HFFc6 (cell line): ENCODE data around the gene PGM5. TPM values are rescaled to one million over a fixed set of nuclear protein-coding genes. Genes with fewer than 3 reads are reported as not detected.

Experiments used
- DNase-seq: peaks from one replicate; pipeline ENCODE4 v3.0.0-alpha.2; 2018
- H3K27ac Mint-ChIP-seq: 2 replicates; pipeline ENCODE4 v1.8.0; 2020; ENCODE audit warnings: mild to moderate bottlenecking, mixed read lengths
- H3K27me3 Mint-ChIP-seq: 2 replicates; pipeline ENCODE4 v1.8.0; 2021; ENCODE audit warnings: mild to moderate bottlenecking, moderate library complexity, mixed read lengths; ENCODE audit not compliant: insufficient read depth
- H3K36me3 Mint-ChIP-seq: 2 replicates; pipeline ENCODE4 v1.8.0; 2021; ENCODE audit warnings: low read depth, mixed read lengths
- H3K4me1 Mint-ChIP-seq: 2 replicates; pipeline ENCODE4 v1.8.0; 2020; ENCODE audit warnings: low read depth, mixed read lengths
- H3K4me3 Mint-ChIP-seq: 2 replicates; pipeline ENCODE4 v1.8.0; 2020; ENCODE audit warnings: mild to moderate bottlenecking, moderate library complexity, mixed read lengths
- H3K9me3 Mint-ChIP-seq: 2 replicates; pipeline ENCODE4 v1.8.0; 2020; ENCODE audit warnings: mild to moderate bottlenecking, mixed read lengths
- CTCF ChIP-seq: fragments of 200-600 bp; sonication (generic); IDR thresholded peaks from 2 replicates; pipeline ENCODE4 v1.5.0; 2021; ENCODE audit warnings: antibody characterized with exemption, mild to moderate bottlenecking
- total RNA-seq, 6 experiments: library from RNA; stranded (reverse); fragmentation: NEBNext Ultra II Directional; extraction: Animal tissue kit (Norgen Biotek cat#: 25700); gene quantifications; 2 replicates in 1 of 6; 3 replicates in 5 of 6; pipeline ENCODE4 v1.2.3, GENCODE V29; 2021

Gene PGM5
- total RNA-seq, 6 experiments from 2014 or later, result 0.24 to 0.85 (median 0.35) TPM; not detected in 1

- Mint-ChIP-seq H3K9me3 (peaks cover 7% of the 10 kb centered on the region), H3K27me3 (peaks cover 5% of the 10 kb centered on the region), H3K4me1 (peaks cover 18% of the 10 kb centered on the region; the same call in 1 of the 2 replicates)
Measured at GRCh38 chr9:68497629-68498028, 141.2 kb downstream of the PGM5 start.

GRCh38 chr9:68498816-68499215 lies 142.4 kb downstream of the PGM5 start:
- Mint-ChIP-seq H3K27ac (no peak overlapping the region), H3K9me3 (peaks cover 7% of the 10 kb centered on the region), H3K27me3 (peaks cover 3% of the 10 kb centered on the region; the same call in 1 of the 2 replicates), H3K4me3 (no peak overlapping the region), H3K36me3 (no peaks in the 10 kb centered on the region), H3K4me1 (peaks cover 18% of the 10 kb centered on the region; the same call in 1 of the 2 replicates)
- DNase-seq, result no peak
- TF ChIP-seq CTCF, result no peak

More at GRCh38 chr9:68497629-68498028, 141.2 kb downstream of the PGM5 start:
- Mint-ChIP-seq H3K27ac (no peak overlapping the region), H3K4me3 (no peak overlapping the region), H3K36me3 (no peaks in the 10 kb centered on the region)
- no peak for DNase-seq
- no peak for TF ChIP-seq CTCF

GRCh38 chr9:68500457-68501381 lies 144.3 kb downstream of the PGM5 start:
- peak overlapping the region; percentile 44; the same call in 1 of the 2 replicates for H3K4me3 Mint-ChIP-seq
- H3K27me3 Mint-ChIP-seq, result peaks cover 3% of the 10 kb centered on the region; the same call in 1 of the 2 replicates
- H3K27ac Mint-ChIP-seq, result peak overlapping the region; percentile 81
- peaks cover 7% of the 10 kb centered on the region for H3K9me3 Mint-ChIP-seq
- H3K4me1 Mint-ChIP-seq, result peaks cover 18% of the 10 kb centered on the region; the same call in 1 of the 2 replicates
- peak; percentile 52 for DNase-seq
- no peaks in the 10 kb centered on the region for H3K36me3 Mint-ChIP-seq
- no peak for TF ChIP-seq CTCF

GRCh38 chr9:68502279-68502678 lies 145.9 kb downstream of the PGM5 start:
- Mint-ChIP-seq H3K9me3 (peaks cover 7% of the 10 kb centered on the region), H3K27me3 (peaks cover 3% of the 10 kb centered on the region; the same call in 1 of the 2 replicates), H3K4me3 (no peak overlapping the region), H3K27ac (no peak overlapping the region), H3K4me1 (peaks cover 18% of the 10 kb centered on the region; the same call in 1 of the 2 replicates), H3K36me3 (no peaks in the 10 kb centered on the region)
- no peak for TF ChIP-seq CTCF
- no peak for DNase-seq

- Mint-ChIP-seq H3K27me3 (peaks cover 4% of the 10 kb centered on the region; the same call in 1 of the 2 replicates), H3K9me3 (no peaks in the 10 kb centered on the region; the same call in none of the 2 replicates), H3K4me1 (peaks cover 9% of the 10 kb centered on the region; the same call in 1 of the 2 replicates), H3K27ac (no peak overlapping the region), H3K4me3 (no peak overlapping the region), H3K36me3 (no peaks in the 10 kb centered on the region)
- TF ChIP-seq CTCF, result no peak
- no peak for DNase-seq
Measured at GRCh38 chr9:68505681-68506409, 149.4 kb downstream of the PGM5 start.
